ENCODE data around the gene CLHC1. TPM values are rescaled to one million over a fixed set of nuclear protein-coding genes. Genes with fewer than 3 reads are reported as not detected.
"Not testable (repeated sequence)": the region's sequence is repeated elsewhere in the genome, so short reads cannot be mapped to it uniquely, and the experiment has no call there.

CLHC1 gene
- total and polyA plus RNA-seq, 2 of the 8 experiments (the other 6 are each of a cell fraction or from before 2014, with no cell fraction given): 2.6 to 10.8 TPM

DNA sequence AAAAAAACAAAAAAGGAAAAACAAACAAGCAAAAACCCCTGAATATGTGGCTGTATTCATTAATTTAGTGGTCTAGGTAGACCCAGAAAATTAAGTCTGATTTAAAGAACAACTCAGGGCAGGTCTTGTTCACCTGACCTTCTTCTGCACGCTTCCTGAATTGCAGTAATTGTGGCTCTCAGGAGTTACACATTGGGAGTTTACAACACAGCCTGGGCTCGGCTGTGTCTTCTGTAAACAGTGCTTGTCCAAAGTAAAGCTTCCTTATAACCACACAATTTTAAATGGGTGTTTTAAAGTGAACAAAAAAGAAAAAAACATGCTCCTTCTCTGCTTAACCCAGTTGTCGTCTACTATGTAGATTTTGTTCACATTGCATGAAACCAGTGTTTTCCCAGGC is 45.2 kb upstream of the CLHC1 start (continued):
- TF ChIP-seq CHD1 (IDR thresholded peaks at IDR 0.05; ENCODE audit: low read depth, low read length): no peak
- TF ChIP-seq CBX8 (IDR thresholded peaks at IDR 0.05; ENCODE audit: borderline replicate concordance, low read depth, low read length): no peak
- no peak for TF ChIP-seq CTBP2 (IDR thresholded peaks at IDR 0.05; ENCODE audit: borderline replicate concordance, insufficient read depth, insufficient read length, low read length)

DNA sequence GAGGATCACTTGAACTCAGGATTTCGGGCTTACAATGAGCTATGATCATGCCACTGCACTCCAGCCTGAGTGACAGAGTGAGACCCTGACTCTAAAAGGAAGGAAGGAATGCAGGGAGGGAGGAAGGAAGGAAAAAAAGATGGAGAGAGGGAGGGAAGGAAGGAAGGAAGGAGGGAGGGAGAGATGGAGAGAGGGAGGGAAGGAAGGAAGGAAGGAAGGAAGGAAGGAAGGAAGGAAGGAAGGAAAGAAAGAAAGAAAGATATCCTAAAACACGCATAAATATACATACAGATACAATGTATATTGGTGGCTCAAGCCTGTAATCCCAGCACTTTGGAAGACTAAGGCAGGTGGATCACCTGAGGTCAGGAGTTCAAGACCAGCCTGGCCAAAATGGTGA is 42.3 kb upstream of the CLHC1 start:
- H4K91ac ChIP-seq (replicated peaks; ENCODE audit: insufficient read length, low read length); H2AFZ ChIP-seq (ENCODE audit: low read length); H2BK5ac ChIP-seq (ENCODE audit: low read depth, low read length); H4K8ac ChIP-seq (ENCODE audit: extremely low read depth, insufficient read depth, low read length); H3K36me3 ChIP-seq (ENCODE audit: control insufficient read depth in 2 of 4, insufficient read depth in 4 of 4, low read length in 3 of 4); H4K5ac ChIP-seq (ENCODE audit: insufficient read length, low read depth, low read length); H3K4me3 ChIP-seq (ENCODE audit: extremely low read depth in 1 of 4, insufficient read depth in 2 of 4, low read depth in 3 of 4, low read length in 4 of 4); H4K20me1 ChIP-seq (replicated peaks in 1 of 2; ENCODE audit: control insufficient read depth in 1 of 2, insufficient read depth in 2 of 2, low read length in 2 of 2); H3K18ac ChIP-seq (ENCODE audit: extremely low read depth, low read length); CTCF ChIA-PET (ENCODE audit: partially characterized antibody); H2BK120ac ChIP-seq (replicated peaks; ENCODE audit: low read depth, low read length); H3K9ac ChIP-seq (replicated peaks in 1 of 4; ENCODE audit: extremely low read depth in 1 of 4, low read depth in 3 of 4, low read length in 3 of 4); H3K27me3 ChIP-seq (replicated peaks in 1 of 4; ENCODE audit: control insufficient read depth in 3 of 4, extremely low read depth in 1 of 4, insufficient read depth in 3 of 4, low read length in 3 of 4); H2AK5ac ChIP-seq (ENCODE audit: low read depth, low read length); H3K79me1 ChIP-seq (ENCODE audit: low read depth, low read length); FAIRE-seq; H3K23me2 ChIP-seq (ENCODE audit: low read depth, low read length); H3K23ac ChIP-seq (ENCODE audit: insufficient read length); H3K56ac ChIP-seq (replicated peaks; ENCODE audit: insufficient read length, low read depth, low read length); H2BK15ac ChIP-seq (ENCODE audit: low read length); H3K79me2 ChIP-seq (ENCODE audit: control insufficient read depth in 1 of 2, insufficient read depth in 2 of 2, low read length in 2 of 2); H3K4ac ChIP-seq (replicated peaks; ENCODE audit: insufficient read length, low read depth, low read length); H3K14ac ChIP-seq (ENCODE audit: insufficient read length); H3K4me2 ChIP-seq (ENCODE audit: insufficient read depth in 1 of 2, low read depth in 2 of 2, low read length in 2 of 2); DNase-seq (ENCODE audit: low read depth in 1 of 2, low spot score in 2 of 2); H3K27ac ChIP-seq (ENCODE audit: low read depth, low read length); H3K9me3 ChIP-seq (ENCODE audit: insufficient read depth in 2 of 2, low read depth in 1 of 2, low read length in 1 of 2); H2BK20ac ChIP-seq (ENCODE audit: low read length); H2BK12ac ChIP-seq (ENCODE audit: low read depth, low read length): not testable (repeated sequence)
- POLR2A ChIA-PET (ENCODE audit: partially characterized antibody): interaction anchor here (0.6 to 1.0 kb wide), 3 partner anchors 21 to 41 kb away, joined by 3 to 4 read pairs (median 4); partner anchors contain the start of gene RPS27A
- H3K4me1 ChIP-seq (replicated peaks in 1 of 4; ENCODE audit: control insufficient read depth in 3 of 4, insufficient read depth in 4 of 4, low read length in 3 of 4): peaks cover 0 to 10% (median 3%) of the 10 kb centered on the region in 4 experiments; a peak in 4 of 7 replicates
- 91% methylated on average over 2 of the region's 2 CpGs; no CpG with 5 or more reads in 1 of the 2 experiments for WGBS, 2 experiments (ENCODE audit: extremely low coverage in 1 of 2, insufficient coverage in 1 of 2, insufficient read length in 1 of 2, insufficient replicate concordance in 2 of 2, low coverage in 1 of 2, low lambda C conversion rate in 2 of 2, missing lambda C conversion rate in 1 of 2)
